HCT116 (cell line): ENCODE data around the gene FRMD3.

Source experiments
- CEBPB ChIP-seq: IDR thresholded peaks from 2 replicates; pipeline ENCODE4 v1.6.1; 2012; ENCODE audit warnings: low read depth
- CTCF ChIP-seq, 3 experiments: fragments of 200-600 bp in 1 of 3; sonication (generic) in 1 of 3; IDR thresholded peaks in 2 of 3; conservative IDR thresholded peaks in 1 of 3; 2 replicates each; pipeline ENCODE4 v1.5.1; 2012 to 2017; ENCODE audit warnings: low read depth in 2 of 3, low read length in 2 of 3, antibody characterized with exemption in 1 of 3, borderline replicate concordance in 1 of 3, control low read depth in 1 of 3, mild to moderate bottlenecking in 1 of 3, mixed read lengths in 1 of 3, mixed run types in 1 of 3, moderate library complexity in 1 of 3; ENCODE audit not compliant: insufficient read depth in 1 of 3
- EZH2 ChIP-seq: fragments of 200-600 bp; sonication (generic); IDR thresholded peaks from 2 replicates; pipeline ENCODE4 v1.6.1; 2017; ENCODE audit warnings: antibody characterized with exemption, mixed run types
- MAX ChIP-seq: IDR thresholded peaks from 2 replicates; pipeline ENCODE4 v1.6.1; 2012
- POLR2A ChIP-seq: IDR thresholded peaks from 2 replicates; pipeline ENCODE4 v1.7.0; 2011; ENCODE audit warnings: borderline replicate concordance; ENCODE audit not compliant: insufficient read depth, insufficient read length; ENCODE audit errors: extremely low read depth
- RAD21 ChIP-seq: IDR thresholded peaks from 2 replicates; pipeline ENCODE4 v1.6.1; 2012; ENCODE audit warnings: low read depth, mild to moderate bottlenecking
- REST ChIP-seq: IDR thresholded peaks from 2 replicates; pipeline ENCODE4 v1.6.1; 2012; ENCODE audit warnings: low read depth

GRCh38 chr9:83299571-83299970 is 238.6 kb downstream of the FRMD3 start:
- TF ChIP-seq CTCF (IDR thresholded peaks at IDR 0.05 in 2 of 3, conservative IDR thresholded peaks at IDR 0.05 in 1 of 3; ENCODE audit: borderline replicate concordance in 1 of 3, insufficient read depth in 1 of 3, low read depth in 2 of 3, low read length in 2 of 3) = no peak
- no peak for TF ChIP-seq RAD21
- TF ChIP-seq EZH2 = no peak
- no peak for TF ChIP-seq CEBPB
- no peak for TF ChIP-seq MAX
- TF ChIP-seq POLR2A = no peak
- no peak for TF ChIP-seq REST
